ENCODE measurements around the gene RUNX1. TPM values are rescaled to one million over a fixed set of nuclear protein-coding genes. Genes with fewer than 3 reads are reported as not detected.

RUNX1 gene
- total RNA-seq, 3 donors from 2014 or later: 24.8 to 165 (median 127) TPM

GRCh38 chr21:35039595-35040289, 9.4 kb downstream of the RUNX1 start:
- intact Hi-C loops (cut with DNase I; ENCODE audit: low total_unique reads): no loop called here
- DNase-seq (ENCODE audit: low spot score in 2 of 2): no peak
- TF ChIP-seq POLR2AphosphoS5 (IDR thresholded peaks at IDR 0.05) (no peak), POLR2A (IDR thresholded peaks at IDR 0.05) (no peak), CTCF (IDR thresholded peaks at IDR 0.05) (no peak)
- H3K4me3 ChIP-seq: no peak overlapping the region
- H3K9me3 ChIP-seq: no peaks in the 10 kb centered on the region
- no peak overlapping the region for H3K27ac ChIP-seq
- H3K36me3 ChIP-seq: no peaks in the 10 kb centered on the region
- no peaks in the 10 kb centered on the region for H3K27me3 ChIP-seq
- no peaks in the 10 kb centered on the region for H3K4me1 ChIP-seq

- Histone ChIP-seq H3K4me1 (no peaks in the 10 kb centered on the region), H3K4me3 (no peak overlapping the region), H3K27ac (no peak overlapping the region), H3K27me3 (no peaks in the 10 kb centered on the region), H3K9me3 (no peaks in the 10 kb centered on the region), H3K36me3 (no peaks in the 10 kb centered on the region)
- TF ChIP-seq POLR2AphosphoS5 (IDR thresholded peaks at IDR 0.05): no peak
- no peak for TF ChIP-seq POLR2A (IDR thresholded peaks at IDR 0.05)
- TF ChIP-seq CTCF (IDR thresholded peaks at IDR 0.05): no peak
- intact Hi-C loops (cut with DNase I; ENCODE audit: low total_unique reads): no loop called here
- DNase-seq (ENCODE audit: low spot score in 2 of 2): no peak
These were observed 10.3 kb downstream of the RUNX1 start for GRCh38 chr21:35038772-35039319.

GRCh38 chr21:35037384-35037765, 11.7 kb downstream of the RUNX1 start:
- Histone ChIP-seq H3K27ac (no peak overlapping the region), H3K4me1 (no peaks in the 10 kb centered on the region), H3K4me3 (no peak overlapping the region), H3K36me3 (no peaks in the 10 kb centered on the region), H3K27me3 (no peaks in the 10 kb centered on the region), H3K9me3 (no peaks in the 10 kb centered on the region)
- intact Hi-C loops (cut with DNase I; ENCODE audit: low total_unique reads): no loop called here
- DNase-seq (ENCODE audit: low spot score in 2 of 2): no peak
- TF ChIP-seq POLR2AphosphoS5 (IDR thresholded peaks at IDR 0.05) (no peak), CTCF (IDR thresholded peaks at IDR 0.05) (no peak), POLR2A (IDR thresholded peaks at IDR 0.05) (no peak)

GRCh38 chr21:35036465-35037383, 12.4 kb downstream of the RUNX1 start:
- no peak for DNase-seq (ENCODE audit: low spot score in 2 of 2)

More at GRCh38 chr21:35036465-35037383, 12.4 kb downstream of the RUNX1 start:
- no peaks in the 10 kb centered on the region for H3K27me3 ChIP-seq
- H3K36me3 ChIP-seq: no peaks in the 10 kb centered on the region
- H3K27ac ChIP-seq: no peak overlapping the region
- no peak overlapping the region for H3K4me3 ChIP-seq
- TF ChIP-seq POLR2A (IDR thresholded peaks at IDR 0.05) (no peak), CTCF (IDR thresholded peaks at IDR 0.05) (no peak), POLR2AphosphoS5 (IDR thresholded peaks at IDR 0.05) (no peak)
- no peaks in the 10 kb centered on the region for H3K4me1 ChIP-seq
- intact Hi-C loops (cut with DNase I; ENCODE audit: low total_unique reads): no loop called here
- H3K9me3 ChIP-seq: no peaks in the 10 kb centered on the region
